Mucosa of descending colon (tissue), 3 donors: ENCODE results near the gene FBXO3. TPM values are rescaled to one million over a fixed set of nuclear protein-coding genes. Genes with fewer than 3 reads are reported as not detected.
A peak's percentile ranks its signal among the peaks of the same experiment; 100 is the strongest.
"Not testable (repeated sequence)": the region's sequence is repeated elsewhere in the genome, so short reads cannot be mapped to it uniquely, and the experiment has no call there.

Source experiments
- ATAC-seq: fragments of 200-7000 bp; cut with Tn5 transposase; one replicate; pipeline ENCODE4 v1.9.1; 2020; ENCODE audit warnings: mild to moderate bottlenecking, moderate library complexity
- DNase-seq, 3 donors: peaks; one replicate each; pipeline ENCODE4 v3.0.0-alpha.2; 2020
- H3K36me3 ChIP-seq: fragments of 200-600 bp; one replicate; pipeline ENCODE4 v1.8.0; 2021; ENCODE audit warnings: low read depth, mild to moderate bottlenecking
- H3K4me1 ChIP-seq: fragments of 200-600 bp; one replicate; pipeline ENCODE4 v1.8.0; 2021; ENCODE audit warnings: low read depth, mild to moderate bottlenecking
- H3K4me3 ChIP-seq: fragments of 200-600 bp; one replicate; pipeline ENCODE4 v1.8.0; 2021; ENCODE audit warnings: mild to moderate bottlenecking
- H3K9me3 ChIP-seq: fragments of 200-600 bp; one replicate; pipeline ENCODE4 v1.8.0; 2021; ENCODE audit warnings: mild to moderate bottlenecking
- CTCF ChIP-seq: fragments of 200-600 bp; IDR thresholded peaks from one replicate; pipeline ENCODE4 v1.8.0; 2022; ENCODE audit warnings: antibody characterized with exemption, mild to moderate bottlenecking
- intact Hi-C, 2 donors: fragments of 100-400 bp; cut with DNase I in 1 of 2; cut with micrococcal nuclease in 1 of 2; formaldehyde crosslinking; loops; one replicate each; pipeline versions ENCODE4 v1.11.0 to v1.11.1; 2022; cut with DNase I, micrococcal nuclease
- total RNA-seq, 3 donors: library from RNA; stranded (reverse); fragmentation: NEBNext Ultra II Directional in 2 of 3; extraction: Animal tissue kit (Norgen Biotek cat#: 25700) in 2 of 3; gene quantifications; one replicate each; pipeline versions ENCODE4 v1.2.1 to v1.2.4, GENCODE V29; 2021 to 2023
- donor health status: DM: no; HTN: no; CAD: no; lungs with moderate emphysema.
- donor health status: DM: no; HTN: no; CAD: no.
- donor health status: DM: no; HTN: yes; CAD: no.

Gene FBXO3
- total RNA-seq, 3 donors from 2014 or later, result 27.3 to 36.0 (median 34.5) TPM

- Histone ChIP-seq H3K36me3 (no peaks in the 10 kb centered on the region), H3K9me3 (no peaks in the 10 kb centered on the region), H3K4me1 (peaks cover 4% of the 10 kb centered on the region), H3K4me3 (no peak overlapping the region)
- TF ChIP-seq CTCF, result no peak
- peak in 2 of 3 donors; percentile 38 to 72 for DNase-seq
- ATAC-seq, result peak; percentile 88
- intact Hi-C loops, result no loop called here
Observed at GRCh38 chr11:33802194-33802950, 28.1 kb upstream of the FBXO3 start.

GRCh38 chr11:33801821-33802193, 27.5 kb upstream of the FBXO3 start:
- no peak for TF ChIP-seq CTCF
- no peak for DNase-seq
- Histone ChIP-seq H3K9me3 (no peaks in the 10 kb centered on the region), H3K4me3 (no peak overlapping the region), H3K4me1 (peaks cover 4% of the 10 kb centered on the region), H3K36me3 (no peaks in the 10 kb centered on the region)
- intact Hi-C loops, result no loop called here
- no peak for ATAC-seq

DNA sequence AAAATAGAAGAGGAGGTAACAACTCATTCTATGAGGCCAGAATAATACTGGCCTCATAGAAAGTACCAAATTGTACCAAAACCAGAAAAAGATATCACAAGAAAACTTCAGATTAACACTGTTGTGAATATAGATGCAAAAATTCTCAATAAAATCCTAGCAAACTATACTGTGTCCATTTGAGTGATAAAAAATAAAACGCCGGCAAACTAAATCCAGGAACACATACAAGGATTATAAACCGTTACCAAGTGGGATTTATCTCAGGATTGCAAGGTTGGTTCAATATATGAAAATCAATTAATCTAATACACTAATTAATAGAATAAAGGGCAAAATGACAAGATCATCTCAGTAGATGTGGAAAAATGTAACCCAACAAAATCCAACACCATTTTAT, 23.6 kb upstream of the FBXO3 start:
- no peak for DNase-seq
- Histone ChIP-seq H3K4me1 (peaks cover 4% of the 10 kb centered on the region), H3K9me3 (no peaks in the 10 kb centered on the region), H3K36me3 (no peaks in the 10 kb centered on the region), H3K4me3 (no peak overlapping the region)
- intact Hi-C loops, result no loop called here
- ATAC-seq, result no peak
- TF ChIP-seq CTCF, result no peak

GRCh38 chr11:33790040-33790439, 15.7 kb upstream of the FBXO3 start:
- ATAC-seq (no peak), DNase-seq (no peak)
- Histone ChIP-seq H3K4me1 (no peaks in the 10 kb centered on the region), H3K36me3 (no peaks in the 10 kb centered on the region), H3K4me3 (no peak overlapping the region), H3K9me3 (no peaks in the 10 kb centered on the region)
- intact Hi-C loops, result no loop called here
- no peak for TF ChIP-seq CTCF

GRCh38 chr11:33788095-33788494, 13.8 kb upstream of the FBXO3 start:
- intact Hi-C loops, H3K4me3 ChIP-seq, H3K9me3 ChIP-seq, H3K36me3 ChIP-seq, DNase-seq, ATAC-seq, H3K4me1 ChIP-seq: not testable (repeated sequence)

- H3K36me3 ChIP-seq, result no peaks in the 10 kb centered on the region
- intact Hi-C loops, result no loop called here
- no peaks in the 10 kb centered on the region for H3K9me3 ChIP-seq
- no peak for ATAC-seq
- no peaks in the 10 kb centered on the region for H3K4me1 ChIP-seq
- TF ChIP-seq CTCF, result no peak
- no peak for DNase-seq
- no peak overlapping the region for H3K4me3 ChIP-seq
Observed at GRCh38 chr11:33787076-33787475, 12.8 kb upstream of the FBXO3 start.
